T-helper 2 cell treated with Interferon-gamma antibody and Interleukin-4, amounts not matched to agents 100 ng/mL and 5 ng/mL, for 36 hours (primary cell): ENCODE data around the gene RIPOR1. TPM values are rescaled to one million over a fixed set of nuclear protein-coding genes. Genes with fewer than 3 reads are reported as not detected.
"Not testable (repeated sequence)": the region's sequence is repeated elsewhere in the genome, so short reads cannot be mapped to it uniquely, and the experiment has no call there.

Experiments
- intact Hi-C: fragments of 100-400 bp; cut with micrococcal nuclease; formaldehyde crosslinking; loops from one replicate; pipeline ENCODE4 v1.15.1; 2023
- total RNA-seq: library from RNA; stranded (reverse); gene quantifications from 2 replicates; pipeline ENCODE4 v1.2.3, GENCODE V29; 2022

RIPOR1 gene
- total RNA-seq, 1 donor from 2014 or later: 14.4 TPM

GRCh38 chr16:67516296-67517154 is 12.1 kb upstream of the RIPOR1 start:
- intact Hi-C loops: no loop called here

GRCh38 chr16:67517155-67517445 is 11.5 kb upstream of the RIPOR1 start:
- intact Hi-C loops: no loop called here

- intact Hi-C loops: no loop called here
These were observed 10.8 kb upstream of the RIPOR1 start for GRCh38 chr16:67517661-67518423.

- intact Hi-C loops: no loop called here
These were observed 10.0 kb upstream of the RIPOR1 start for GRCh38 chr16:67518676-67519075.

GRCh38 chr16:67519242-67519641 is 9.4 kb upstream of the RIPOR1 start:
- intact Hi-C loops: no loop called here

- intact Hi-C loops: loop anchor here (1.0 to 2.0 kb wide), 8 partner anchors 17 to 416 kb away; partner anchors contain the start of genes ACD, CTCF, PARD6A and PSMB10
These were observed 7.4 kb upstream of the RIPOR1 start for GRCh38 chr16:67521095-67521804.

- intact Hi-C loops: no loop called here
These were observed 3.3 kb upstream of the RIPOR1 start for GRCh38 chr16:67525176-67525860.

GRCh38 chr16:67526149-67526791 is 2.4 kb upstream of the RIPOR1 start:
- intact Hi-C loops: no loop called here

- intact Hi-C loops: loop anchor here (1.0 kb wide), 1 partner anchor 8 kb away; no protein-coding TSS in a partner anchor
These were observed 397 bp downstream of the RIPOR1 start for GRCh38 chr16:67528870-67529581.

- intact Hi-C loops: no loop called here
These were observed 968 bp downstream of the RIPOR1 start for GRCh38 chr16:67529582-67530012.

- intact Hi-C loops: no loop called here
These were observed 1.6 kb downstream of the RIPOR1 start for GRCh38 chr16:67530013-67530939.

GRCh38 chr16:67531247-67531646 is 2.6 kb downstream of the RIPOR1 start:
- intact Hi-C loops: no loop called here

- intact Hi-C loops: no loop called here
These were observed 4.5 kb downstream of the RIPOR1 start for GRCh38 chr16:67533024-67533560.

- intact Hi-C loops: not testable (repeated sequence)
These were observed 5.4 kb downstream of the RIPOR1 start for GRCh38 chr16:67533987-67534386.

- intact Hi-C loops: no loop called here
These were observed 5.8 kb downstream of the RIPOR1 start for GRCh38 chr16:67534431-67534830.

GRCh38 chr16:67535201-67535600 is 6.6 kb downstream of the RIPOR1 start:
- intact Hi-C loops: no loop called here

GRCh38 chr16:67537270-67537635 is 8.6 kb downstream of the RIPOR1 start:
- intact Hi-C loops: loop anchor here (1.0 kb wide), 1 partner anchor 9 kb away; the partner anchor contains the start of gene RIPOR1
